Measurements from ENCODE around the gene C1orf105.

DNA sequence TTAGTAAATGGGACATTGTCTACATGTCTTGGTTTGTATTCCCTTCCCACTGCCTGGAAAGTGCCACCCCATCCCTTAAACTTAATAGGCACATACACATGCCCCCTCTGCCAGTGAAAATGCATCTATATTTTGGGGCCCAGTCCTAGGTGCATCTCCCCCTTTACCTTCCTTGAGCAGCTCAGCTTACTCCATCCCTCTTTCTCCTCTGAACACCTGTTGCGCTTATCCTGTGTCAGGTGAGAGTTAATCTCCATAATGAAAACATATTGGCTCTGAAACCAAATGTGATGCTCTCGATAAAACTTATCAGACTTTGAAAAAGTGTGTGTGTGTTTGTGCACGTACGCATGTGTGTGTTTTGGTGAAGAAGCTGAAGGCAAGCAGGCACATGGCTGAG lies 97.1 kb downstream of the C1orf105 start:
- TF ChIP-seq, protein P1, sequence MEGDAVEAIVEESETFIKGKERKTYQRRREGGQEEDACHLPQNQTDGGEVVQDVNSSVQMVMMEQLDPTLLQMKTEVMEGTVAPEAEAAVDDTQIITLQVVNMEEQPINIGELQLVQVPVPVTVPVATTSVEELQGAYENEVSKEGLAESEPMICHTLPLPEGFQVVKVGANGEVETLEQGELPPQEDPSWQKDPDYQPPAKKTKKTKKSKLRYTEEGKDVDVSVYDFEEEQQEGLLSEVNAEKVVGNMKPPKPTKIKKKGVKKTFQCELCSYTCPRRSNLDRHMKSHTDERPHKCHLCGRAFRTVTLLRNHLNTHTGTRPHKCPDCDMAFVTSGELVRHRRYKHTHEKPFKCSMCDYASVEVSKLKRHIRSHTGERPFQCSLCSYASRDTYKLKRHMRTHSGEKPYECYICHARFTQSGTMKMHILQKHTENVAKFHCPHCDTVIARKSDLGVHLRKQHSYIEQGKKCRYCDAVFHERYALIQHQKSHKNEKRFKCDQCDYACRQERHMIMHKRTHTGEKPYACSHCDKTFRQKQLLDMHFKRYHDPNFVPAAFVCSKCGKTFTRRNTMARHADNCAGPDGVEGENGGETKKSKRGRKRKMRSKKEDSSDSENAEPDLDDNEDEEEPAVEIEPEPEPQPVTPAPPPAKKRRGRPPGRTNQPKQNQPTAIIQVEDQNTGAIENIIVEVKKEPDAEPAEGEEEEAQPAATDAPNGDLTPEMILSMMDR (IDR thresholded peaks at IDR 0.05 in 4 of 5, conservative IDR thresholded peaks at IDR 0.05 in 1 of 5): no peak
- TF ChIP-seq POLR2A (IDR thresholded peaks at IDR 0.05): no peak

Data from gastrocnemius medialis (tissue), 4 donors.